Bronchial epithelial cell (primary cell): ENCODE measurements around the gene TSR3. TPM values are rescaled to one million over a fixed set of nuclear protein-coding genes. Genes with fewer than 3 reads are reported as not detected.

Source experiments
- DNase-seq: peaks from one replicate; pipeline ENCODE4 v3.0.0-alpha.2; 2010; ENCODE audit warnings: low read depth
- FAIRE-seq: peaks from 2 replicates; lab custom pipeline; 2011; peaks lifted over from hg19 to GRCh38; lab: Jason Lieb, UNC
- H3K27me3 ChIP-seq: 2 replicates; pipeline ENCODE4 v1.5.1; 2011; ENCODE audit warnings: low read length; ENCODE audit not compliant: control insufficient read depth, insufficient read depth
- H3K36me3 ChIP-seq: 2 replicates; pipeline ENCODE4 v1.5.1; 2011; ENCODE audit warnings: low read length; ENCODE audit not compliant: control insufficient read depth, insufficient read depth
- H3K4me3 ChIP-seq: 2 replicates; pipeline ENCODE4 v1.5.1; 2011; ENCODE audit warnings: mild to moderate bottlenecking, low read depth, low read length, control low read depth
- total RNA-seq: library from RNA; depleted of rRNA; stranded (reverse); fragments of >200 nt; gene quantifications from 2 replicates; pipeline ENCODE4 v1.2.1, GENCODE V29; 2014
- TF ChIP-seq, protein P1 (sequence below): IDR thresholded peaks from 2 replicates; pipeline ENCODE4 v1.5.1; 2011; ENCODE audit warnings: mild to moderate bottlenecking, moderate library complexity, low read length, control low read depth, inconsistent platforms; ENCODE audit not compliant: insufficient read depth, severe bottlenecking

TSR3 gene
- 84.7 and 117 TPM in 2 replicates for total RNA-seq

DNA sequence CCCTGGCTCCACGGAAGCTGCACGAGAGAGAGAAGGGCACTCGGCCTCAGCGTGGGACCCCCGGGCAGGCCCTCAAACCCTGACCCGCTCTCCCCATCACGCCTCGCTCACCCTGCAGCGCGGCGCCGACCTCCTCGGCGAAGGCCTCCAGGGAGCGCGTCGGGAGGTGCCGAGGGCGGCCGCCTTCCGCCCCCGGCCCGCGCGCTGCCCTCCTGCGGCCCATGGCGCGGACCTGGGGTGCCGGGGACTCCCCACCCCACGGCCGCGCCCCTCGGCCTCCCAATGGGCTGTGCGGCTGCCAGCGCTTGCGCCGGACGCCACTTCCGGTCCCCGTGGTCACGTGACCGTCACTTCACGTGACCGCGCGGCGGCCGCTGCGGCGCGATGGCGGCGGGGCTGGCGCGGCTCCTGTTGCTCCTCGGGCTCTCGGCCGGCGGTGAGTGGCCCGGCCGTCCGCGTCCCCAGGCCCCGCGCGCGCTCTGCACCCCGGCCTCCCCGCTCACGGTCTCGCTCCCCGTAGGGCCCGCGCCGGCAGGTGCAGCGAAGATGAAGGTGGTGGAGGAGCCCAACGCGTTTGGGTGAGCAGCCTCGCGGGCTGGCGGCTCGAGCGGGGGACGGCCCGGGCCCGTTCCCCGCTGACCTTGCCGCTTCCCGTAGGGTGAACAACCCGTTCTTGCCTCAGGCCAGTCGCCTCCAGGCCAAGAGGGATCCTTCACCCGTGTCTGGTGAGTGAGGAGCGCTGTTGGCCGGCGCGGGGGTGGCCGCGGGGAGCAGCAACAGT is at the start of gene TSR3, which contains the start of gene GNPTG:
TSS of gene TSR3 (minus strand) at position 297 of the 781 bp plus-strand sequence. CDS start at position 223, 74 bp downstream.
TSS of gene GNPTG (plus strand) at position 350 of the 781 bp plus-strand sequence. CDS start at position 385, 35 bp downstream.
- peaks cover 10% of the 10 kb centered on the region for H3K36me3 ChIP-seq
- peak within 1 kb of the TSS; percentile 93 for H3K4me3 ChIP-seq
- FAIRE-seq (no peak), DNase-seq (peak; percentile 68)
- TF ChIP-seq, protein P1, sequence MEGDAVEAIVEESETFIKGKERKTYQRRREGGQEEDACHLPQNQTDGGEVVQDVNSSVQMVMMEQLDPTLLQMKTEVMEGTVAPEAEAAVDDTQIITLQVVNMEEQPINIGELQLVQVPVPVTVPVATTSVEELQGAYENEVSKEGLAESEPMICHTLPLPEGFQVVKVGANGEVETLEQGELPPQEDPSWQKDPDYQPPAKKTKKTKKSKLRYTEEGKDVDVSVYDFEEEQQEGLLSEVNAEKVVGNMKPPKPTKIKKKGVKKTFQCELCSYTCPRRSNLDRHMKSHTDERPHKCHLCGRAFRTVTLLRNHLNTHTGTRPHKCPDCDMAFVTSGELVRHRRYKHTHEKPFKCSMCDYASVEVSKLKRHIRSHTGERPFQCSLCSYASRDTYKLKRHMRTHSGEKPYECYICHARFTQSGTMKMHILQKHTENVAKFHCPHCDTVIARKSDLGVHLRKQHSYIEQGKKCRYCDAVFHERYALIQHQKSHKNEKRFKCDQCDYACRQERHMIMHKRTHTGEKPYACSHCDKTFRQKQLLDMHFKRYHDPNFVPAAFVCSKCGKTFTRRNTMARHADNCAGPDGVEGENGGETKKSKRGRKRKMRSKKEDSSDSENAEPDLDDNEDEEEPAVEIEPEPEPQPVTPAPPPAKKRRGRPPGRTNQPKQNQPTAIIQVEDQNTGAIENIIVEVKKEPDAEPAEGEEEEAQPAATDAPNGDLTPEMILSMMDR = no peak
- H3K27me3 ChIP-seq = no peaks in the 10 kb centered on the region

DNA sequence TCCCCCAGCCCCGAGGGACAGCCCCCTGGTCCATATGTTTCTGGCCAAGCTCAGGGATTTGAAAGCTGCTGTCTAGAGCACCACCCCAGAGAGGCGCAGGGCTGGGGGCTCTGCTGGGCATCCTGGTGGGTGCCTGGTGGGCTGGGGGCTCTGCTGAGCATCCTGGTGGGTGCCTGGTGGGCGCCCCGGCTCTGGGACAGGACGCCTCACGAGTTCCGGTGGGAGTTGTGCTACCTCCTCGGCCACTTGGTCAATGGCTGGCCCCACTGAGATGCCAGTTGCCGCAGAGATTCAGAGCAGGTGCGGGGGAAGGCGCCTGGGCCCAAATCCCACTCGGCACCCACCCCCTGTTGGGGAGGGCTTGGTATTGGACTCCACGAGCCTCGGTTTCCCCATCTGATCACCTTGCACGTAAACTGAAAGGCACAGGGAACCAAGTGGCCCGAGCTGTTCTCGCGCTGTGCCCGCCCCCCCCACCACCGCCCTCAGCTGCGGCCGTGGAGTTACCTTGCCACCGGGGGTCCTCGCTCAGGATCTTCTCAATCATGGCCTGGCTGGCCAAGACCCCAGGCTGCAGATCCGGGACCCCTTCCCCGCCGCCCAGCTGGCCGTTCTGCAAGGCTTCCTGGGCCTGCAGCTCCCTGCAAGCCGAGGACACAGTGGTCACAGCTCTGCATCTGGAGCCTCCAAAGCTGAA is 49.5 kb upstream of the TSR3 start:
- Histone ChIP-seq H3K36me3 (peaks cover 5% of the 10 kb centered on the region), H3K27me3 (no peaks in the 10 kb centered on the region), H3K4me3 (no peak overlapping the region)
- DNase-seq (no peak), FAIRE-seq (no peak)
- TF ChIP-seq, protein P1 = no peak

DNA sequence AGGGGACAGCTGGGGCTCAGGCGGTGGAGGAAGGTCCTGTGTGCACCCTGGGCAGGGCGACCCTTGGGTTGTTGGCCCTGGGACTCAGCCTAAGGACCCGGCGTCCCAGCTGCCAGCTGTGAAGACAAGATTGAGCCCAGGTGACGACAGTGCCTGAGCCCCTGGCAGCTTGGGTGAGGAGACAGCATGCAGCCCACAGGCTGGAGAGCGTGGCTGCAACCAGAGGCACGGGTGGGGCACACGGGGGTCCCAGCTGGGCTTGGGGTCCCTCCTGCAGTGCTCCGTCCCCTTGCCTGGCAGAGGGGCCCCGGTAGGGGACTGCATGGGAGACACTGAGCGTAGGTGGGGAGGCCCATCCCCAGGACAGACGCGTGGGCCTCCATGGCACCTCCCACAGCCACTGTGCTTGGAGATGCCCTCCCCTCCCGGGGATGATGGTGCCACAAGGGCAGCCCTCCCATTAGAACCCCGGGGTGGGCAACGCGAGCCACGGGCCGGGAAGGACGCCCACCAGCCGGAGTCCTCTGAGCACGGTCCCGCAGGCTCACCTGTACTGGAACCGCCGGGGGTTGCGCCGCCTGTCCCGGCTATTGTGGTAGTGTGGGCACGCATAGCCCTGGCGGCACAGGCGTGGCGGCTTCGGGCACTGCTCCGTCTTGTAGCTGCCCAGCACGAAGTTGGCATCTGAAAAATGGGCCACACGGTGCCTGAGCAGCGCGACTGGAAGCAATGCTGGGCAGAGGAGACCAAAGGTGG is 47.3 kb upstream of the TSR3 start:
- FAIRE-seq = no peak
- no peak for DNase-seq
- no peak overlapping the region for H3K4me3 ChIP-seq
- H3K36me3 ChIP-seq = peaks cover 5% of the 10 kb centered on the region
- no peaks in the 10 kb centered on the region for H3K27me3 ChIP-seq
- TF ChIP-seq, protein P1 = no peak

DNA sequence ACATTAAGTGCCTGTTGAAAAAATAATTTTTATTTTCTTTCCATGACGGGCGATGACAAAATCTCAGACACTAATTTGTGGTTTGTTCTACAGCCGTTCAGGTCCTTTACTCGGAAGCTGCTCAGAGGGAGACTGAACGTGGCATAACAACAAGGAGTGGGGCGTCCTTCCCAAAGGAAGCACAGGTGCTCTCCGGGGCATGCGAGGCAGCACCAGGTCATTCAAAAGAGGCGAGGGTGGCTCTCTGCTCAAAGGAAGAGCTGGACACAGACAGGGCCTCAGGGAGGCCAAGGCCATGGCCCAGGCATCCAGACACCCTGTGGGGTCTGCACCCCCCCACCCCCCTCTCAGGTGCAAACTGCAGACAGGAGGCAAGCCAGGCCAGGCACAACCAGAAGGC is 46.7 kb upstream of the TSR3 start:
- FAIRE-seq (no peak), DNase-seq (no peak)
- Histone ChIP-seq H3K27me3 (no peaks in the 10 kb centered on the region), H3K36me3 (peaks cover 6% of the 10 kb centered on the region), H3K4me3 (no peak overlapping the region)
- TF ChIP-seq, protein P1 = no peak

DNA sequence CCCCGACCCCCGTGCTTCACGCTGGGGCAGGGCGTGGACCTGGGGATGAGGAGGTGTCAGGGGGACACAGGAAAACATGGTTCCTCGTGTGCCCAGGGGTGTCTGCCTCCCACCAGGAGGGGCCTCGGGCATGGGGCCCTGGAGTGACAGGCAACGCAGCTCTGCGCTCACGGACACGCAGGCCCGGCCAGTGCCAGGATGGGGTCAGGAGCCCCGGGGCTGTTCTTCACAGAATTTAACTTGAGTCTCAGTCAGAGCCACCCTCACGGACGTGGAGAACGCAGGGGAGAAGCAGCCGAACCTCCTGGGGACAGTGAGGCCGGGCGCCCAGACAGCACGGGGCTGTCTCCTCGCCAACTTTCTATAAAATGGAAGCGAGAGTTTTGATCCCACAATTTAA is 46.1 kb upstream of the TSR3 start:
- TF ChIP-seq, protein P1 = no peak
- no peaks in the 10 kb centered on the region for H3K27me3 ChIP-seq
- no peak for FAIRE-seq
- no peak for DNase-seq
- peaks cover 6% of the 10 kb centered on the region for H3K36me3 ChIP-seq
- no peak overlapping the region for H3K4me3 ChIP-seq
